IMR-90 (cell line): ENCODE data around the gene HSBP1L1. TPM values are rescaled to one million over a fixed set of nuclear protein-coding genes. Genes with fewer than 3 reads are reported as not detected.

Experiments used
- ATAC-seq: fragments of 200-7000 bp; cut with Tn5 transposase; 2 replicates; pipeline ENCODE4 v1.9.1; 2020; ENCODE audit warnings: low read depth, mild to moderate bottlenecking, moderate library complexity
- BruUV-seq: library from RNA; stranded (reverse); fragments of 400-500 nt; replicated peaks from 2 replicates; lab custom pipeline; 2021; lab: Mats Ljungman, UMichigan
- CTCF ChIA-PET: fragments of 300-600 bp; formaldehyde crosslinking; extraction: SDS; loops from one replicate; lab custom pipeline; 2021; ENCODE audit warnings: antibody characterized with exemption; lab: Yijun Ruan, JAX
- POLR2A ChIA-PET: fragments of 300-600 bp; sonication (Branson Sonifier 250); formaldehyde crosslinking; loops from one replicate; lab custom pipeline; 2022; ENCODE audit warnings: antibody characterized with exemption; ENCODE audit not compliant: unreplicated experiment; lab: Charles Lee
- DNase-seq: peaks from one replicate; pipeline ENCODE4 v3.0.0; 2013
- H2AFZ ChIP-seq: replicated peaks from 2 replicates; pipeline ENCODE3; 2013; ENCODE audit warnings: low read length, mild to moderate bottlenecking; ENCODE audit not compliant: poor library complexity
- H2AK5ac ChIP-seq: 2 replicates; pipeline ENCODE4 v1.6.1; 2013; ENCODE audit warnings: low read depth, low read length, inconsistent platforms
- H2AK9ac ChIP-seq: replicated peaks from 2 replicates; pipeline ENCODE3; 2013; ENCODE audit warnings: mild to moderate bottlenecking, low read depth, low read length, moderate library complexity; ENCODE audit not compliant: poor library complexity
- H2BK120ac ChIP-seq: 2 replicates; pipeline ENCODE4 v1.6.1; 2013; ENCODE audit warnings: low read depth, low read length, inconsistent platforms
- H2BK15ac ChIP-seq: 3 replicates; pipeline ENCODE4 v1.6.1; 2013; ENCODE audit warnings: low read depth, low read length, inconsistent platforms
- H2BK20ac ChIP-seq: 2 replicates; pipeline ENCODE4 v1.6.1; 2013; ENCODE audit warnings: low read depth, mild to moderate bottlenecking, inconsistent platforms, low read length, moderate library complexity
- H2BK5ac ChIP-seq: 2 replicates; pipeline ENCODE4 v1.6.1; 2013; ENCODE audit warnings: mild to moderate bottlenecking, low read depth, low read length, inconsistent platforms; ENCODE audit not compliant: poor library complexity, severe bottlenecking
- H3K14ac ChIP-seq: replicated peaks from 2 replicates; pipeline ENCODE4 v1.6.1; 2013; ENCODE audit warnings: low read depth, low read length, inconsistent platforms
- H3K18ac ChIP-seq: 2 replicates; pipeline ENCODE4 v1.6.1; 2013; ENCODE audit warnings: low read depth, low read length, control low read depth
- H3K23ac ChIP-seq: 2 replicates; pipeline ENCODE4 v1.6.1; 2013; ENCODE audit warnings: low read depth, low read length, inconsistent platforms
- H3K27ac ChIP-seq: 2 replicates; pipeline ENCODE4 v1.5.1; 2013; ENCODE audit warnings: mild to moderate bottlenecking, control low read depth, low read length; ENCODE audit not compliant: insufficient read depth
- H3K27me3 ChIP-seq: 2 replicates; pipeline ENCODE4 v1.6.1; 2013; ENCODE audit warnings: low read length; ENCODE audit not compliant: control insufficient read depth, insufficient read depth
- H3K36me3 ChIP-seq: 2 replicates; pipeline ENCODE4 v1.6.1; 2013; ENCODE audit warnings: low read length, mixed read lengths; ENCODE audit not compliant: control insufficient read depth, insufficient read depth
- H3K4ac ChIP-seq: 2 replicates; pipeline ENCODE4 v1.6.1; 2013; ENCODE audit warnings: low read depth, low read length, inconsistent platforms
- H3K4me1 ChIP-seq: 2 replicates; pipeline ENCODE4 v1.6.1; 2013; ENCODE audit warnings: low read length, mixed read lengths; ENCODE audit not compliant: control insufficient read depth, insufficient read depth
- H3K4me2 ChIP-seq: 2 replicates; pipeline ENCODE4 v1.6.1; 2013; ENCODE audit warnings: low read depth, mild to moderate bottlenecking, control low read depth, low read length, moderate library complexity
- H3K4me3 ChIP-seq: 2 replicates; pipeline ENCODE4 v1.5.1; 2013; ENCODE audit warnings: low read depth, mild to moderate bottlenecking, control low read depth, low read length, moderate library complexity; ENCODE audit not compliant: insufficient read depth
- H3K56ac ChIP-seq: 2 replicates; pipeline ENCODE4 v1.6.1; 2013; ENCODE audit warnings: low read length, inconsistent platforms; ENCODE audit not compliant: insufficient read depth; ENCODE audit errors: extremely low read depth
- H3K79me1 ChIP-seq, 2 experiments: 2 replicates each; pipeline ENCODE4 v1.6.1; 2013; ENCODE audit warnings: low read length in 2 of 2, inconsistent platforms in 1 of 2, low read depth in 1 of 2
- H3K9ac ChIP-seq: 2 replicates; pipeline ENCODE4 v1.6.1; 2013; ENCODE audit warnings: low read depth, low read length, control low read depth
- H3K9me1 ChIP-seq: 2 replicates; pipeline ENCODE4 v1.6.1; 2013; ENCODE audit warnings: low read length, inconsistent platforms; ENCODE audit not compliant: insufficient read depth
- H3K9me3 ChIP-seq: 2 replicates; pipeline ENCODE4 v1.6.1; 2013; ENCODE audit warnings: low read length; ENCODE audit not compliant: control insufficient read depth, insufficient read depth
- H4K20me1 ChIP-seq: 2 replicates; pipeline ENCODE4 v1.6.1; 2013; ENCODE audit warnings: low read length, inconsistent platforms; ENCODE audit not compliant: insufficient read depth
- H4K5ac ChIP-seq: 2 replicates; pipeline ENCODE4 v1.6.1; 2013; ENCODE audit warnings: mild to moderate bottlenecking, low read depth, low read length, control low read depth
- H4K8ac ChIP-seq, 2 experiments: 2 replicates each; pipeline ENCODE4 v1.6.1; 2013; ENCODE audit warnings: low read depth in 2 of 2, low read length in 2 of 2, control low read depth in 1 of 2, inconsistent platforms in 1 of 2
- H4K91ac ChIP-seq: 2 replicates; pipeline ENCODE4 v1.6.1; 2013; ENCODE audit warnings: low read depth, low read length, inconsistent platforms; ENCODE audit not compliant: insufficient read depth
- CEBPB ChIP-seq: IDR thresholded peaks from 2 replicates; pipeline ENCODE4 v1.6.1; 2012; ENCODE audit warnings: low read depth, low read length, improper control_type of control experiment
- CHD1 ChIP-seq: IDR thresholded peaks from 2 replicates; pipeline ENCODE4 v1.6.1; 2012; ENCODE audit warnings: low read depth, low read length, improper control_type of control experiment
- CTCF ChIP-seq: conservative IDR thresholded peaks from 2 replicates; pipeline ENCODE4 v1.5.1; 2012; ENCODE audit warnings: mild to moderate bottlenecking, low read depth, low read length, improper control_type of control experiment
- FOS ChIP-seq: fragments of 150-350 bp; IDR thresholded peaks from 2 replicates; pipeline ENCODE4 v1.6.1; 2016; ENCODE audit warnings: low read depth, low read length
- MAFK ChIP-seq: IDR thresholded peaks from 2 replicates; pipeline ENCODE4 v1.6.1; 2012; ENCODE audit warnings: low read depth, low read length, improper control_type of control experiment
- MAZ ChIP-seq: IDR thresholded peaks from 2 replicates; pipeline ENCODE4 v1.6.1; 2012; ENCODE audit warnings: low read depth, mild to moderate bottlenecking, low read length, improper control_type of control experiment, moderate library complexity, borderline replicate concordance
- MXI1 ChIP-seq: IDR thresholded peaks from 2 replicates; pipeline ENCODE4 v1.6.1; 2012; ENCODE audit warnings: low read depth, mild to moderate bottlenecking, low read length, moderate library complexity, borderline replicate concordance
- NFE2L2 ChIP-seq: fragments of 150-350 bp; IDR thresholded peaks from 2 replicates; pipeline ENCODE4 v1.6.1; 2016; ENCODE audit warnings: low read depth, mild to moderate bottlenecking, low read length
- POLR2A ChIP-seq: IDR thresholded peaks from 2 replicates; pipeline ENCODE4 v1.6.1; 2012; ENCODE audit warnings: mild to moderate bottlenecking, low read depth, low read length
- RAD21 ChIP-seq: IDR thresholded peaks from 2 replicates; pipeline ENCODE4 v1.6.1; 2012; ENCODE audit warnings: low read length, improper control_type of control experiment
- RCOR1 ChIP-seq: IDR thresholded peaks from 2 replicates; pipeline ENCODE4 v1.6.1; 2012; ENCODE audit warnings: mild to moderate bottlenecking, low read length, improper control_type of control experiment; ENCODE audit not compliant: insufficient replicate concordance
- RFX5 ChIP-seq: IDR thresholded peaks from 2 replicates; pipeline ENCODE4 v1.8.0; 2012; ENCODE audit warnings: low read depth, mild to moderate bottlenecking, low read length, moderate library complexity
- USF2 ChIP-seq: fragments of 150-350 bp; IDR thresholded peaks from 2 replicates; pipeline ENCODE4 v1.6.1; 2017; ENCODE audit warnings: mild to moderate bottlenecking, antibody characterized with exemption, low read length, low read depth
- WGBS, 2 experiments: methylation state at CpG; one replicate each; pipeline versions ENCODE4 v1.1.5 to v1.1.7; 2013; ENCODE audit warnings: missing lambda C conversion rate in 2 of 2; ENCODE audit not compliant: insufficient read length in 1 of 2; ENCODE audit errors: extremely low coverage in 2 of 2; 5-methylcytosine and 5-hydroxymethylcytosine counted together
- dilution Hi-C: fragments of 300-500 bp; cut with HindIII; formaldehyde crosslinking; loops from one replicate; pipeline ENCODE4 v1.14.3; 2018; ENCODE audit warnings: low sequenced_read_pairs; ENCODE audit not compliant: unreplicated experiment
- in situ Hi-C: fragments of 300-500 bp; cut with MboI; formaldehyde crosslinking; loops from 3 replicates; pipeline ENCODE4 v1.14.3; 2019; ENCODE audit warnings: low sequenced_read_pairs, inconsistent platforms, mixed read lengths
- intact Hi-C: fragments of 100-400 bp; cut with micrococcal nuclease; formaldehyde crosslinking; loops from 2 replicates; pipeline ENCODE4 v1.10.0; 2022
- polyA plus RNA-seq, 3 experiments: library from polyadenylated mRNA; depleted of rRNA; stranded (reverse); fragments of >200 nt; gene quantifications; 2 replicates each; pipeline ENCODE4 v1.2.3, GENCODE V29; 2012; ENCODE audit warnings: low replicate concordance in 1 of 3
- total RNA-seq: library from RNA; depleted of rRNA; stranded (reverse); fragments of >200 nt; gene quantifications from 2 replicates; pipeline ENCODE4 v1.2.3, GENCODE V29; 2012
- TF ChIP-seq, protein P1 (sequence below): fragments of 150-350 bp; IDR thresholded peaks from 2 replicates; pipeline ENCODE4 v1.6.1; 2016; ENCODE audit warnings: low read depth, mild to moderate bottlenecking, low read length, moderate library complexity, borderline replicate concordance

HSBP1L1 gene
- total and polyA plus RNA-seq, 2 of the 4 experiments (the other 2 are of a cell fraction), result 8.6 to 18.0 TPM

DNA sequence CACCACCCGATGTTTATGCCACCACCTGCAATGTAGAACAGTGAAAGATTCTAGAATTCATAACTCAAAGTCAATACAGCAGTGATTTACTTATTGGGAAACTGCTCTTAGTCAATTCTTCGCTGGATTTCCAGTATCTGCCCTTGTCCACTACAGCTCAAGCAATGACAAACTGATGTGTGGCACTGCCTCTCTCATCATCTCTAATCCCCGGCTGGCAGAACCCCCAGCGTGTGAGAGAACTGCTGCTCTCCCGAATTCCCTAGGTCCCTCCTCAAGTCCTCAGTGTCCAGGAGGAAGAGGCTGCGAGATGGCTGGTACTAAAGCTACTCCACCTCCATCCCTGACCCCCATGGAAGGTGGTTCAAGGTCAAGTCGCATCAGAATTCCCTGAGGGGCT lies 22.3 kb downstream of the HSBP1L1 start:
- in situ Hi-C loops (no loop called here), dilution Hi-C loops (no loop called here), intact Hi-C loops (loop anchor here (5.0 kb wide), 1 partner anchor 146 kb away; no protein-coding TSS in a partner anchor)
- no peak overlapping the region for H4K5ac ChIP-seq
- peak overlapping the region; percentile 96 for H3K9ac ChIP-seq
- H3K23ac ChIP-seq, result 0 out of 2 replicates have a peak overlapping the region, but pooled peaks have one; percentile 55
- H2BK5ac ChIP-seq, result no peak overlapping the region
- peak overlapping the region; percentile 85 for H3K4me3 ChIP-seq
- H3K4ac ChIP-seq, result no peak overlapping the region; the same call in 1 of the 2 replicates
- peak overlapping the region; percentile 32 for H3K27ac ChIP-seq
- no peaks in the 10 kb centered on the region for H3K9me3 ChIP-seq
- ATAC-seq (no peak), DNase-seq (no peak)
- no peak for TF ChIP-seq RAD21
- TF ChIP-seq CTCF, result no peak
- no peak for TF ChIP-seq NFE2L2
- TF ChIP-seq CHD1, result no peak
- TF ChIP-seq POLR2A, result no peak
- TF ChIP-seq USF2, result no peak
- TF ChIP-seq FOS, result no peak
- TF ChIP-seq MAFK, result no peak
- TF ChIP-seq CEBPB, result no peak
- no peak for TF ChIP-seq RFX5
- no peak for TF ChIP-seq RCOR1
- TF ChIP-seq MAZ, result no peak
- TF ChIP-seq, protein P1, sequence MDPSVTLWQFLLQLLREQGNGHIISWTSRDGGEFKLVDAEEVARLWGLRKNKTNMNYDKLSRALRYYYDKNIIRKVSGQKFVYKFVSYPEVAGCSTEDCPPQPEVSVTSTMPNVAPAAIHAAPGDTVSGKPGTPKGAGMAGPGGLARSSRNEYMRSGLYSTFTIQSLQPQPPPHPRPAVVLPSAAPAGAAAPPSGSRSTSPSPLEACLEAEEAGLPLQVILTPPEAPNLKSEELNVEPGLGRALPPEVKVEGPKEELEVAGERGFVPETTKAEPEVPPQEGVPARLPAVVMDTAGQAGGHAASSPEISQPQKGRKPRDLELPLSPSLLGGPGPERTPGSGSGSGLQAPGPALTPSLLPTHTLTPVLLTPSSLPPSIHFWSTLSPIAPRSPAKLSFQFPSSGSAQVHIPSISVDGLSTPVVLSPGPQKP, result no peak
- no peak for TF ChIP-seq MXI1
- POLR2A ChIA-PET, result no interaction called here
- H4K20me1 ChIP-seq, result peaks cover 63% of the 10 kb centered on the region
- BruUV-seq, result TSS peak; percentile 10
- H3K27me3 ChIP-seq, result no peaks in the 10 kb centered on the region
- no peak overlapping the region for H4K8ac ChIP-seq
- peaks cover 15% of the 10 kb centered on the region for H3K9me1 ChIP-seq
- no peak overlapping the region for H2AFZ ChIP-seq
- no peak overlapping the region for H3K18ac ChIP-seq
- H4K91ac ChIP-seq, result no peak overlapping the region
- H3K14ac ChIP-seq, result peak overlapping the region; percentile 11; the same call in 1 of the 2 replicates
- peaks cover 11% of the 10 kb centered on the region for H3K4me1 ChIP-seq
- no peak overlapping the region for H3K56ac ChIP-seq
- H2AK9ac ChIP-seq, result no peak overlapping the region
- CTCF ChIA-PET, result no interaction called here
- no peak overlapping the region for H2BK20ac ChIP-seq
- H3K36me3 ChIP-seq, result peaks cover 12% of the 10 kb centered on the region
- H2AK5ac ChIP-seq, result no peak overlapping the region
- H2BK15ac ChIP-seq, result no peak overlapping the region
- peak overlapping the region; percentile 86 for H3K4me2 ChIP-seq
- H3K79me1 ChIP-seq, result peaks cover 16 to 55% of the 10 kb centered on the region in 2 experiments
- WGBS, 2 experiments, result no CpG with 5 or more reads among the region's 7 CpGs
- H2BK120ac ChIP-seq, result no peak overlapping the region
